Fibroblast of the conjunctiva (primary cell): ENCODE results near the gene SARDH.
"Not testable (repeated sequence)": the region's sequence is repeated elsewhere in the genome, so short reads cannot be mapped to it uniquely, and the experiment has no call there.

Source experiments
- DNase-seq: peaks from one replicate; pipeline ENCODE4 v3.0.0-alpha.2; 2010; ENCODE audit warnings: low read depth

SARDH gene

DNA sequence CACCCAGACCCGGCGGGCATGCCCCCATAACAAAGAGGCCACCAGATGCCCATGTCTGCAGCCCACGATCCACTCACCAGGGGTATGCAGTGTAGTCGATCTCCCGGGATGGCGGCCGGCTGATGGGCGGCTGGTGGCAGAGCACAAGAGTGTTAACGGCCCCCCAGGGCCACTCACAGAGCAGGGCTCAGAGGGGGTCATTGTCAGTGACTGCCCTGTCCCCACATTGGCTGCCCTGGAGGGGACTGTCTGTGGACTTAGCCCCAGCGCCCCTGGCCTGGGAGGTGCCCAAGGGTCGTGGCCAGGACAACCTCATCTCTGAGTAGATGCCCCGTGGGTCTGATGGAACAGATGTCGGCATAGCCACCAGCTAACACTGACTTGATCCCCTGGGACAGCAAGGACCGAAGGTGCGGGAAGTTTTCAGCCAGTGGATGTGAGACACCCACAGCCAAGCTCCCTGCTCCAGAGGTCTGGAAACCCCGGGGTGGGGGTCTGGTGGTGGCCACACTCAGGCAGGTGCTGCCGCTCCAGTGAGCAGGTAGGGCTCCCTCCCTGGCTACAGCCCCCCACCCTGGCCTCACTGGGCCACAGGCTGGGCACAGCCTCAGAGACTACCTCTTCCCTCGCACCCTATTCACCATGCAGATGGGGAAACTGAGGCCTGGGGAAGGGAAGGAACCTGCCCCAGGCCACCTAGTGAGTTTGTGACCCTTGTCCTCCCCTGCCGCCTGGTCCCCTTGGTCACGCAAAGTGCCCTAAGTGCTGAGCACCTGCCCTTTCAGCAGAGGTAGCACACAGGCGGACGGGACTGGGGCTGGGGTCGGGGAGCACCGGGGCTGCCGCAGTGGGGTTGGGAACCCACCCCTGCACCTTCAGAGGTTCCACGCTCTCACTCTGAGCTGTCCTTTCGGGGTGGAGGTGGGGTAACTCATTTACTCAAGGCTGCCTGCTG is 38.1 kb upstream of the SARDH start:
- DNase-seq, result no peak

DNA sequence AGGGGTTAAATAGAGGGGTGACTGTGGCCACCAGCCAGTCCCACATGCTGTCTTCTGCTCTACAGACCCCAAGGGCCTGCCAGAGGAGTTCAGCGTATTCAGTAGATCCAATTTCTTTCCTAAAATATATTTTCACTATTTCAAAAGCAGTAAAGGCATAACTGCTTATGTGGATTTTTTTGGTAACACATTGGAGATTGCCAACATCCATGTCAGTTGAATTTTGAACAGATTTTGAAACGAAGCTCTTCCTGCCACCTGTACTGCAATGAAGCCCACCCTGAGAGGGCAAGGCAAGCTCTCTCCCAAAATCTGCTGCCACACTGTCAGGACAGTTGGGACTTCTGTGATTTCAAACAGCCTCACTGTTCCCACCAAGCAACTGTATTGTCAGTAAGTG is 37.1 kb upstream of the SARDH start:
- no peak for DNase-seq

- DNase-seq, result no peak
These were observed 36.6 kb upstream of the SARDH start for GRCh38 chr9:133774799-133775198.

DNA sequence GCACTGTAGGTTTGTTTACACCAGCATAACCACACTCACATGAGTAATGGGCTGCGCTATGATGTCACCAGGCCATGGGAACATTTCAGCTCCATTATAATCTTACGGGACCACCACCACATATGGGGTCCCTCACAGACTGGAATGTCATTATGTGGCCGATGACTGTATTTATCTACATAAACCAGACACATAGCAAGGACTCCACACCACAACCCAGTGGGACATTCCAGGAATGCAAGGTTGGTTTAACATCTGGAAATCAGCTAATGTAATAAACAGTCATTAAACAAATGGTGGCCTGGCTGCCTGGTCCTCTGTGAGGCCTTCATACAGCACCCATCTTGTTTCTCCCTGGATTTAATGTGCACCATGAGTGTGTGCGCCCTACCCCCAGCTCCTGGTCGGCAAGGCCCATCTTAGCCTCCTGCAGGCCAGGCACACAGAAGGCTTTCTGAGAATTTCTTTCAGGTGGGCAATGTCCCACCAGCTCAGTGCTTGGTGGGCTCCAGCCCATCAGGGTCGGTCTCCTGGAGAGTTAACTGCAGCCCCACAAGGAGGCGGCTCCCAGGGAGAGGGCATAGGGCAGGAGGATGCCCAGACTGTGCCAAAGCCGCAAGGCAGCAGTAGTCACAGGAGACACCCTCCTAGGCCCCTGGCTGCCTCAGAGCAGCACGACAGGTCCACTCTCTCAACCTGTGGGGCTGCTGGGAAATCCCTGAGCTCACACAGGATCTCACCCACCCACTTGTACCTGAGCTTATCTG is 35.9 kb upstream of the SARDH start:
- DNase-seq, result no peak

DNA sequence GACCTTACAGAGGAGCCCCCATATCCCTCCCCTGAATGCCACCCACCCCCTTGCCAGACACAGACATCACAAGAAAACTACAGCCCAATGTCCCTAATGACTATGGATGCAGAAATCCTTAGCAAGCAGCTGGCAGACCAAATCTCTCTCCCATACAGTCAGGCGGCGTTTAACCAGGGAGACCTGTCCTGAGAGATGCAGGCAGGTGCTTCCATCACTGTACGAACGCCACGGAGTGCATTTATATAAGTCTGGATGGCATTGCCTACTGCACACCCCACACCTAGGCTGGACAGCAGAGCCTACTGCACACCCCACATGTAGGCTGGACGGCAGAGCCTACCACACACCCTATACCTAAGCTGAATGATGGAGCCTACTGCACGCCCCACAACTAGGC is 34.4 kb upstream of the SARDH start:
- no peak for DNase-seq

GRCh38 chr9:133771486-133772482 is 33.6 kb upstream of the SARDH start:
- no peak for DNase-seq

DNA sequence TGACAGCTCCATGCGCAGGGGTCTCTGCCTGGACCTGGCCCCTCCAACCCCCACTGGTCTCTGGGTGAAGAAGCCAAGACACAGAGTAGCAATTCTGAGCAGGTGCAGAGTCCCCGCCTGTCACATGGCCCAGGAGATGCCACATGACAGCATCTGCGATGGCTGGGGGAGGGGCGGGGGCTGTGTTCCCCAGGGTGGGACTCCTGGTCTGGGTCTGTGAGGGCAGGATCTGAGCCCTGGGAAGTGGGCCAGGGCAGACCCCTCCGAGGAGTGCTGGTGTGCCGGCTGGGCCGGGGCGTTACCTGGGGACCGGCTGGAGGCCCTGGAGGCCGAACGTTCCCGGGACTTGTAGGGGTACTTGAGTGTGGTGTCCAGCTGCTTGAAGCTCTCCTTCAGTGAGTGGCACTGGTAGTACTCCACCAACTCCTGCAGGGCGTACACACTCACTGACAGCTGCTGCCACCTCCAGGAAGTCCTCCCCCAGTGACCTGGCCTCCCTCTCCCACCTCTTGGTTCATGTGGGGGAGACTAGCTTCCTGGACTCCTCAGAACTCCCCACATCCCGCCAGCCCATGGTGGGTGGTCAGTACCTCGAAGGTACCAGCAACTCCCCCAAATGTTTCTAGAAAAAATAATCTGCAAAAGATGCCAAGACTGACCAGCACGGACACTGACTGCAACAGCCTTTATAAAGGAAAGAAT is 32.1 kb upstream of the SARDH start:
- no peak for DNase-seq

GRCh38 chr9:133769511-133770075 is 31.4 kb upstream of the SARDH start:
- no peak for DNase-seq

DNA sequence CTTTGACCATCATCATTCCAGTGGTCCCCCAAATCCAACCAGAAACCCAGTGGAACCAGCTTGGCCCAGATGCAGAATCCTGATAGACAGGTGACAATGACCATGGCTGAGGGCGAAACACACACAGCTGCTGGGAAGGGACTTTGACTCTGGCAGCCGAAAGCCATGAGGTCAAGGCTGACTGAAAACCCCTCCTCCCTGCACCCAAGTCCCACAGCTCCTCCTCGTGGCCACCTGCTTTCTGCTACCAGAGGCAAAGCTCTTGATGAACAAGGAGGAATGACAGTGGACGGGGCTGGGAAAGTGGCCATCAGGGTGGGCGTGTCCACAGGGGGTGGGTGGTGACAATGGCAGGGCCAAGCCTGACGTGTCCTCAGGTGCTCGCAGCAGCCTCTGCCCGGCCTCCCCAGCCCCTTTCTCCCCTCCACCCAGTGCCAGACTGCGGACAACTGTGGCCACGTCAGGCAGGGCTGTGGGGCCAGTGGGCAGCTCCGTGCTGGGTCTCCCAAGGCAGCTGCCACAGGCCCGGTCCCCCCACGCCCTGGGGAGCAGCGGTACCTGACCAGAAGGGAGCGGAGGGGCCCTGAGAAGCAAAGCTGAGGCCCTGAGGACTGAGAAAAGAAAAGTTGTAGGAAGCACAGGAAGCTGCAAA is 30.8 kb upstream of the SARDH start:
- no peak for DNase-seq

GRCh38 chr9:133768371-133768858 is 30.3 kb upstream of the SARDH start:
- DNase-seq, result no peak

DNA sequence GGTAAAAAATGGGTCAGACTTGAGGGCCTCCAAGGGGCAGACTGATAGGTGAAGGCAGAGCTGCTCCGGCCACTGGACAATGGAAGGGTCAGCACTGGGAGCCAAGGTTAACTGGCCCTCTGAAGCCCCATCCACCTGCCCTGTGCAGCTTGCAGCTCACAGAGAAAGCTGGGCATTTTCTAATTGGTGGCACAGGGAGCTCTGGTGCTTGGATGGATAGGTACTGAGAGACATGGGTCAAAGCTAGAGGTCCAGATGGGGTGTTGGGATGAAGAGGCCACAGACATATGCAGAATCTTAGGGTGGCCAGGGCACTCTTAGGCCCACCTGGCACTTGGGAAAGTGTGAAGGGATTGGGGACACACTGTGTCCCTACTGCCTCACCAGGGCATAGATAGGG is 29.5 kb upstream of the SARDH start:
- DNase-seq, result no peak

- no peak for DNase-seq
These were observed 28.9 kb upstream of the SARDH start for GRCh38 chr9:133767008-133767407.

DNA sequence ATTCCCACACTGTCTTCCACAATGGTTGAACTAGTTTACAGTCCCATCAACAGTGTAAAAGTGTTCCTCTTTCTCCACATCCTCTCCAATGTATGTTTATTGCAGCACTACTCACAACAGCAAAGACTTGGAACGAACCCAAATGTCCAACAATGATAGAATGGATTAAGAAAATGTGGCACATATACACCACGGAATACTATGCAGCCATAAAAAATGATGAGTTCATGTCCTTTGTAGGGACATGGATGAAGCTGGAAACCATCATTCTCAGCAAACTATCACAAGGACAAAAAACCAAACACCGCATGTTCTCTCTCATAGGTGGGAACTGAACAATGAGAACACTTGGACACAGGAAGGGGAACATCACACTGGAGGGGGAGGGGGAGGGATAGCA is 28.1 kb upstream of the SARDH start:
- not testable (repeated sequence) for DNase-seq

DNA sequence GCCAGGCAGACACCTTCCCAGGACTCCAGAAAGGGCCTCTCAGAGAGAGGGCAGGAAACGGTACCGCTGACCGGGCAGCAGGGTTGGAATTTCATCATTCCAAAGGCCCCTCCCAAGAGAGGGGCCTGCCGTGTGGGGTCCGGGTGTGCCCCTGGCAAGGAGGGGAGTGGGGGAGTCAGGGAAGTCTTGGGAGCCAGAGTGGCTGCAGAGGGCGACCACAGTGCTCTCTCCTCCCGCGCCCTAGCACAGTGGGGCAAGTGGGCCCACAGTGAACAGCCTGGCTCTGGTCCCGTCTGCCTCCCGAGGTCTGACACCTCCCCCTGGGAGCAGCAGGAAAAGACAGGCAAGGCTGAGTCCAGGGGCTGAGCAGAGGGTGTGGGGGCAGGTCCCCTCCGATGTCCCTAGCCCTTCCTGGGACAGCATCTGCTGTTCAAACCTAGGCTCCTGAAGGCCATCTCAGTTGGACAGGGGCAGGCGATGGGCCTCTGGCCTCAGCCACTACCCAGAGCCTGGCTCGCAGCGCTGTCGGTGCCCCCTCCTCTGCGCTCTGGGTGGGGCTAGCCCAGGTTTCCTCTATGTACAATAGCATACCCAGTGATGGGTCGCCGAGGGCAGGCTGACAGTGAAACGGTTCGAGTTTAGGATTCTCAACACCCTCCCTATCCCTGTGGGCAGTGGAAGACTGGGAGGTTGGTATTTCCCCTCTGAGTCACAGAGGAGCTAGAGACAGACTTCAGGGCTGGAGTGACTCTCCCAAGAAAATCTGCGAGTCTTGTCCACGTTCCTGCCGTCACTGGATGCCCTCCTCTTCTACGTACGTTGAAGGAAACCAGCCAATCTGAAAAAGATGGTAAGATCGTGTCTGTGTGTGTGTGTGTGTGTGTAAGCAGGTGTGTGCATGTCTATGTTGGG is 25.4 kb upstream of the SARDH start:
- no peak for DNase-seq

DNA sequence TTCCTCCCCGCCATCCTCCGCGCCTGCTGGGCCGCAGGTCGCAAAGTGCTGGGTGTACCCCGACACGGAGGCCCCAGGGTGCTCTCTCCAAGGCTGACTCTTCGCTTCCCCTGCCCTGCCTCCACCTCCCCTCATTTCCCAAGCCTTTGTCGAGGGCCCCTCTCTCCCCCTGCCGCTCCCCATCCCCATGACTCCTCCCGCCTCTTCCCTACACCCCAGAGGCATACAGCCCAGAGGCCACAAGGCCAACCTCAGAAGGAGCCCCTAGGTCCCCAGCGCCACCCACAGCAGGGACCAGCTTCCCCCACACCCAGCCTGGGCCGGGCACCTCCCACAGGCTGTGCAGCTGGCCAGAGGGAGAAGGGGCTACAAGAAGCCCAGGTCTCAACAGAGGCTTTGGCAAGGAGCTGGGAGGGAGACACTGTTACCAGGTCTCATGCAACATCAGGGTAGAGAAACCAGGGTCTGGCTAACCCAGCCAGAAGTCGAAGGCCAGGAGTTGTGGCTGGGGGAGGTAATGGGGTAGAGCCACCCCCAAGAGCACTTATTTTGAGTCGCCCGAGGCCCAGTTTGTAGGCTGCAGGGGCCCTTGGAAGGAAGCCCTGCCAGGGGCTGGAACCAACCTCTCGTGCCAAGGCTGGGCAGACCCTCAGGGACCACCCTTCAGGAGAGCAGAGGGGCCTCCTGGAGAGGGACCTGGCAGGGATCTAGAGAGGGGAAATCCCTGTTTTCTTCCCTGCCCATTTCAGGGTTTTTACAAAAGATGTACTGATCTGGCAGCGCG is 24.5 kb upstream of the SARDH start:
- DNase-seq, result no peak

GRCh38 chr9:133761641-133762248 is 23.6 kb upstream of the SARDH start:
- no peak for DNase-seq

DNA sequence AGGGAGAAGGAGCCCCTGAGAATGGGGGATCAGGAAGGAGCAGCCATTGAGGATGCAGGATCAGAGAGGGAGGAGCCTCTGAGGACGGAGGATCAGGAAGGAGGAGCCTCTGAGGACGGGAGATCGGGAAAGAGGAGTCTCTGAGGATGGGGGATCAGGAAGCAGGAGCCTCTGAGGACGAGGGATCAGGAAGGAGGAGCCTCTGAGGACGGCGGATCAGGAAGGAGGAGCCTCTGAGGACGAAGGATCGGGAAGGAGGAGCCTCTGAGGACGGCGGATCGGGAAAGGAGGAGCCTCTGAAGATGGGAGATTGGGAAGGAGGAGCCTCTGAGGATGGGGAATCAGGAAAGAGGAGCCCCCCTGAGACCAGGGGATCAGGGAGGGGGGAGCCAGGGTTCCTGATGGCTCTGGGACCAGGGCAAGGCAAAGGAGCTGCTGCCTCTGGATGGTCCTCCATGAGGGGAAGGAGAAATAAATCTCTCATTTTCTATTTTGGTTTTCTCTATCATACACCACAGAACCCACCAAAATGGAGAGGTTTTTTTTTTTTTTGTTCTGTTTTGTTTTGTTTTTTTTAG is 22.6 kb upstream of the SARDH start:
- DNase-seq, result no peak

DNA sequence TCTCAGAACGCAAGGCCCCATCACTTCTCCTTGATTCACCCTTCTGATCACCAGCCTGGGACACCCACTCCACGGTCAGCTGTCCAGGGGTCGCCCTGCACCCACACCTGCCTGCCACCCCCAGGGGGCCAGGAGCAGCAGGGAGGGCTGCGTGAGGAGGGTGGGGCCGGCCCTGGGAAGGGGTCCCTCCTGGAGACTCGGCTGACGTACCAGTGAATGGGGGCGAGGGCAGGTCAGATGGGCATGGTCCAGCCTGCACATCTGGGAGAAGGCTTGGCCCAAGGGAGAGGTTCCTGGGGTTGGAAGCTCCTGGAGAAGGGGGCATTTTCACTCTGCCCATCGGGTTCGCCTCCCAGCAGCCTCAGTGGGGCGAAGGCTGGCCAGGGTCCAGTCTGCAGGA is 21.8 kb upstream of the SARDH start:
- no peak for DNase-seq
